Measurements from ENCODE around the gene SRRM2. TPM values are rescaled to one million over a fixed set of nuclear protein-coding genes. Genes with fewer than 3 reads are reported as not detected.

The SRRM2 gene
- total RNA-seq, 4 donors from 2014 or later: 73.9 to 398 (median 255) TPM

DNA sequence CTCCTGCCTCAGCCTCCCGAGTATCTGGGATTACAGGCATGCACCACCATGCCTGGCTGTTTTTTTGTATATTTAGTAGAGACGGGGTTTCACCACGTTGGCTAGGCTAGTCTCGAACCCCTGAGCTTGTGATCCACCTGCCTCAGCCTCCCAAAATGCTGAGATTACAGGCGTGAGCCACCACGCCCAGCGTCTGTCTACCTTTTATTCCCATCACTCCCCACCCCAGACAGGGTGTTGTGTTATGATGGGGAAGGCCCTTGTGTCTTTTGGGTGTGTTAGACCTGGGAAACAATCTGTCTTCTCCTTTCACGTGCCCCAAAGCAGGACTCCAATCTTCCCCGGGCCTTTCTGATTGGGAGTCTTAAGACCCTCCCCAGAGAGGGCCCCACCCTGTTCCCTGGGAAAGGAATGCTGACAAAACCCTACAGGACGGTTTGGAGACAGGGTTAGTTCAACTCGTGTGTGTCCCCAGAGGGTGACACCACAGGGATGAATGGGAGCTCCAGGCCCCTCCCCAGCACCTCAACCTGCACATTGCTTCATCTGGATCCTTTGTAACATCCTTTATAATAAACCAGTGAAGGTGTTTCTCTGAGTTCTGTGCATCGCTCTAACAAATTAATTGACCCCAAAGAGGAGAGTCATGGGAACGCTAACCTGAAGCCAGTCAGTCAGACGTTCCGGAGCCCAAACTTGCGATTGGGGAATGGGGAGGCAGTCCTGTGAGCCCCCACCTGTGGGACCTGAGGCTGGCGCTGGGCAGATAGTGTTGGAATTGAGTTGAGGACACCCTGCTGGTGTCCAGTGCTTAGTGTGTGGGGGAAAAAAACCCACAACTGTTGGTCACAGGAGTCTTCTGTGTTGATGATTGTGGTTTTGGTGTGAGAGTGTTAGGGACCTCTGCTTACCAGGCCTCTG lies 27.8 kb downstream of the SRRM2 start:
- ATAC-seq: no peak
- no peak overlapping the region for H3K4me3 ChIP-seq
- H3K27ac ChIP-seq: no peak overlapping the region
- no peak for TF ChIP-seq EP300 (IDR thresholded peaks at IDR 0.05)
- no peak for TF ChIP-seq POLR2A (IDR thresholded peaks at IDR 0.05)
- no peak for TF ChIP-seq POLR2AphosphoS5 (IDR thresholded peaks at IDR 0.05)
- TF ChIP-seq, protein P1, sequence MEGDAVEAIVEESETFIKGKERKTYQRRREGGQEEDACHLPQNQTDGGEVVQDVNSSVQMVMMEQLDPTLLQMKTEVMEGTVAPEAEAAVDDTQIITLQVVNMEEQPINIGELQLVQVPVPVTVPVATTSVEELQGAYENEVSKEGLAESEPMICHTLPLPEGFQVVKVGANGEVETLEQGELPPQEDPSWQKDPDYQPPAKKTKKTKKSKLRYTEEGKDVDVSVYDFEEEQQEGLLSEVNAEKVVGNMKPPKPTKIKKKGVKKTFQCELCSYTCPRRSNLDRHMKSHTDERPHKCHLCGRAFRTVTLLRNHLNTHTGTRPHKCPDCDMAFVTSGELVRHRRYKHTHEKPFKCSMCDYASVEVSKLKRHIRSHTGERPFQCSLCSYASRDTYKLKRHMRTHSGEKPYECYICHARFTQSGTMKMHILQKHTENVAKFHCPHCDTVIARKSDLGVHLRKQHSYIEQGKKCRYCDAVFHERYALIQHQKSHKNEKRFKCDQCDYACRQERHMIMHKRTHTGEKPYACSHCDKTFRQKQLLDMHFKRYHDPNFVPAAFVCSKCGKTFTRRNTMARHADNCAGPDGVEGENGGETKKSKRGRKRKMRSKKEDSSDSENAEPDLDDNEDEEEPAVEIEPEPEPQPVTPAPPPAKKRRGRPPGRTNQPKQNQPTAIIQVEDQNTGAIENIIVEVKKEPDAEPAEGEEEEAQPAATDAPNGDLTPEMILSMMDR (IDR thresholded peaks at IDR 0.05): no peak
- H3K9me3 ChIP-seq: no peaks in the 10 kb centered on the region
- peaks cover 0 to 38% (median 21%) of the 10 kb centered on the region in 3 donors for H3K4me1 ChIP-seq
- H3K27me3 ChIP-seq: peaks cover 14% of the 10 kb centered on the region
- WGBS, 2 donors (ENCODE audit: low coverage in 1 of 2): 41 to 81% methylated on average over 9 to 11 of the region's 17 CpGs
- H3K36me3 ChIP-seq: peaks cover 0 to 4% of the 10 kb centered on the region in 2 donors

GRCh38 chr16:2782583-2783351 lies 30.3 kb downstream of the SRRM2 start:
- no peak overlapping the region for H3K27ac ChIP-seq
- 38 to 79% methylated on average over 4 to 13 of the region's 20 CpGs for WGBS, 2 donors (ENCODE audit: low coverage in 1 of 2)
- no peak overlapping the region for H3K4me3 ChIP-seq
- TF ChIP-seq POLR2A (IDR thresholded peaks at IDR 0.05) (no peak), POLR2AphosphoS5 (IDR thresholded peaks at IDR 0.05) (no peak), EP300 (IDR thresholded peaks at IDR 0.05) (no peak)
- TF ChIP-seq, protein P1 (IDR thresholded peaks at IDR 0.05): no peak
- no peaks in the 10 kb centered on the region for H3K9me3 ChIP-seq
- no peaks in the 10 kb centered on the region for H3K36me3 ChIP-seq
- peaks cover 39% of the 10 kb centered on the region for H3K27me3 ChIP-seq
- no peak for ATAC-seq
- peaks cover 0 to 31% (median 10%) of the 10 kb centered on the region in 3 donors for H3K4me1 ChIP-seq

GRCh38 chr16:2783581-2784357 lies 31.3 kb downstream of the SRRM2 start:
- Histone ChIP-seq H3K27ac (no peak overlapping the region), H3K36me3 (no peaks in the 10 kb centered on the region), H3K27me3 (peaks cover 49% of the 10 kb centered on the region), H3K9me3 (no peaks in the 10 kb centered on the region), H3K4me3 (no peak overlapping the region), H3K4me1 (peaks cover 0 to 22% (median 3%) of the 10 kb centered on the region in 3 donors)
- 40 to 100% methylated on average over 1 of the region's 15 CpGs for WGBS, 2 donors (ENCODE audit: low coverage in 1 of 2)
- no peak for ATAC-seq
- no peak for TF ChIP-seq EP300 (IDR thresholded peaks at IDR 0.05)

DNA sequence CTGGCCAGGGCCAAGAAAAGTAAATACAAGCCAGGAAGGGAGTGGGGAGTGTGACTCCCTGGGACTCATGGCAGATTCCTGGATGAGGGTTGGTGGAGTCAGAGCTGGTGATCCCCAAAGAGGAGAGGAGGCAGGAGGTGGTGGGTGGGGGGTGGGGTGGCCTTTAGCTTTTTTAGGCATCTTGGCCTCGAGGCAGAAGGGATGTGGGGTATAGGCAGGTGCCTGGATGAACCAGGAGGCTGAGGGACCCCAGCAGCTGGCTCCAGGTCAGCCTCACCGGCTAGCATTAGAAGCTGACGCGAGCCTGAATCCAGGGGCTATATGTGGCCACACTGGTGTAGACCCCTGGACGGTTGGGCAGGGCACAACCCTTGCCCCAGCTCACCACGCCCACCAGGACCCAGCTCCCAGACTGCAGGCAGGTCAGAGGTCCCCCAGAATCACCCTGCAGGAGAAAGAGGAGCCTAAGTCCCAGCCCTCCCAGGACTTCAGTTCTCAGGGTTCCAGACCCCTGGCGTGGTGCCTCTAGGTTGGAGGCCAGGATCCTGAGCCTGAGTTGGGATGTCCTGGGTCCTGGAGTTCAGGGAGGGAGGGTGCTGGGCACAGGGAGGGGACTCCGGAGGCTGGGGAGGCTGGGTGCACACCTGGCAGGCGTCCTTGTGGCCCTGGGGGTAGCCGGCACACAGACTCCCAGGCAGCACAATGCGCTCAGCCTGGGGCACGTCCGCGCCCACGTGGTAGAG lies 32.1 kb downstream of the SRRM2 start:
- no peak for ATAC-seq
- Histone ChIP-seq H3K9me3 (no peaks in the 10 kb centered on the region), H3K36me3 (no peaks in the 10 kb centered on the region), H3K27ac (no peak overlapping the region), H3K4me1 (peaks cover 0 to 14% (median 0%) of the 10 kb centered on the region in 3 donors), H3K27me3 (peaks cover 57% of the 10 kb centered on the region), H3K4me3 (peak overlapping the region in 1 of 2 donors; percentile 45)
- no peak for TF ChIP-seq POLR2AphosphoS5 (IDR thresholded peaks at IDR 0.05)
- no peak for TF ChIP-seq POLR2A (IDR thresholded peaks at IDR 0.05)
- no peak for TF ChIP-seq EP300 (IDR thresholded peaks at IDR 0.05)
- TF ChIP-seq, protein P1 (IDR thresholded peaks at IDR 0.05): no peak
- WGBS, 2 donors (ENCODE audit: low coverage in 1 of 2): 61% methylated on average over 5 of the region's 15 CpGs; no CpG with 5 or more reads in 1 of the 2 donors
